SW 1271 (cell line): Measurements from ENCODE around the gene SYNRG.
"Not testable (repeated sequence)": the region's sequence is repeated elsewhere in the genome, so short reads cannot be mapped to it uniquely, and the experiment has no call there.

Source experiments
- DNase-seq, 2 experiments: peaks; one replicate each; lab custom pipeline; 2025; lab: John Stamatoyannopoulos, UW

Gene SYNRG

DNA sequence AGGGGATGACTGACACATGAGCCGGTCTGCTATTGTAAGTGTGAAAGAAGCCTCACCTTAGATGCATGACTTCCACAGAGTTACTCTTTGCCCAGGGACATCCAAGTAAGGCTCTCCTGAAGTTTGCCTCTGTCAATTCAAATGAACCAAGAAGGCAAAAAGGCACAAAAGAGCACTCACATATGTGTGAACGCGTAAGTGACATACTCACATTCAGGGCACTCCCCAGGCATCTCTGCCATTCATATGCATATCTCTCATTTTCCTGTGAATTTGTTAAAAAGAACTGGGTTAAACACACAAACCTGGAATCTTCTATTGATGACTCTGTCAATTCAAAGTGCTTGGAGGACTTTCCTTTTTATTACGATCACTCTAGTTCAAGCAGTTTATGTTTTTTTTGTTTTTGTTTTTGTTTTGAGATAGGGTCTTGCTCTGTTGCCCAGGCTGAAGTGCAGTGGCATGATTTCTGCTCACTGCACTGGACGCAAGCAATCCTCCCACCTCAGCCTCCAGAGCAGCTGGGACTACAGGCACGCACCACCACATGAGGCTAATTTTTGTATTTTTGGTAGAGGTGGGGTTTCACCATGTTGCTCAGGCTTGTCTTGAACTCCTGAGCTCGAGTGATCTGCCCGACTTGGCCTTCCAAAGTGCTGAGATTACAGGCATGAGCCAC lies 70.1 kb downstream of the SYNRG start:
- DNase-seq, result no peak

DNA sequence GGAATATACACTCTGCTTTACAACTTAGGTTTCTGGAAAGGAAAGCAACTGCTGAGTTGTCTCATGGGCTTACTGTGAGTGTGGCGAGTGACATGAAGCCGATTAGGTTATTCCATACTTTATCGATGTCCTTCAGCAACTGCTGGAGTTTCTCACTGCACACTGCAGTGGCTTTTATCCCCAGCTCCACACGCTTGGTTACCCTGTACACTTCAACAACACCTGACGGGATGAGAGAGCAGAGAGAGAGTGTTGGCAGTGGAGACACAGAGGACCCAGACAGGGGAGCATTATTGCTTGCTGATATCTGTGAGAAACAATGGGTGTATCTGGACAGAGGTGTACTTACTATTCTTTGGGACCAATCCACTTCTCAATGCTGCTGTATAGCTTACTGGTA lies 73.3 kb downstream of the SYNRG start:
- no peak for DNase-seq

DNA sequence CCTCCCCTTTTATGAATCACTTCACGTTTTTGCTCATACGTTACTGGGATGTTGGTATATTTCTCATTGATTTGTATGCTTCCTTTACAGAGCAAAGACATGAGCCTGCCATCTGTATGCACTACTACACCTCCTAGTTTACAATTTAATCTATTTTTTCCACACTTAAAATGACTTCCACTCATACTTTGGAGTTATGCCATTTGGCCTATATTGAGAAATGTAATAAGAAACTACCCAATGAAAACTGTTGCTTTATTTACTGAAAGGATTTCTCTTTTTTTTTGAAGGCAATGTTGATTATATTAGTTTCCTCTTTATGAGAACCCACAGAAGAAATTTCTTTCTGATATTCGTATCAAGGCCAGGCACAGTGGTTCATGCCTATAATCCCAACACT lies 76.5 kb downstream of the SYNRG start:
- no peak for DNase-seq

DNA sequence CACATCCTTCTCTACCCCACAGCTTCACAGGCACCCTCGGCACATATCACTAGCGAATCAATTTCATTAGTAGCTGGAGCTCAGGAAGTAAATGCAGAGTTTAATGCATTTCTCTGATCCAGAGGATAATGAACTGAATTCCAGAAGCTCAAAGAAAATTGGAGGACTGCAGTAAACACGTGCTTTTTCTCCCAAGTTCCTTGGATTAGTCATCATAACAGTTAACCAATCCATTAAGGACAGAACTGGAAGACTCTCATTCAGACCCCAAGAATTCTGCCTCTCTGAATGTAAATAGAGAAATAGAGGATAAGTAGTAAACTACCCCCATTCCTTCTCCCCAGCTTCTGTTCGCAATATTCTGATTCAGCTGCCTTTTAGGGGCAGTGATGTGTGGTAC lies 78.8 kb downstream of the SYNRG start:
- no peak for DNase-seq

DNA sequence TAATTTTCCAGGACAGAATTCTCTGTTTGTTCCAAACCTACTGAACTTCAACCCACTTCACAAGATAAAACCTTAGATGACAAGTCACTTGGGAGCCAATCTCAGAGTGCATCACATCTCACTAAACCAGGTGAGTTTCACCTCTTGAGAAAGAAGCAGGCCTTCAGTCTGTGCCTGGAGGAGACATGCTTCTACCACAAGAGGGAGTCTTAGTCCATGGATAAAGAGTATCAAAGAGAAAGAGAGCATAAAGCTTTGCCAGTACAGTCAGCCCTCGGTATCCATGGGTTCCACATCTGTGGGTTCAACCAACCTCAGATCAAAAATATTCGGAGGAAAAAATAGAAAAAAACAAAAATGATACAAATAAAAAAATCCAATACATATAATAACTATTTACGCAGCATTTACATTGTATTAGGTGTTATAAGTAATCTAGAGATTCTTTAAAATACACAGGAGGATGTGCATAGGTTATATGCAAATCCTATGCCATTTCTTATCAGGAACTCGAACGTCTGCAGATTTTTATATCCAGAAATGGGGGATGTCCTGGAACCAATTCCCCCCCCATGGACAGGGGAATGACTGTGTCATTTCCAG lies 81.9 kb downstream of the SYNRG start:
- peak; percentile 29 to 61 for DNase-seq

DNA sequence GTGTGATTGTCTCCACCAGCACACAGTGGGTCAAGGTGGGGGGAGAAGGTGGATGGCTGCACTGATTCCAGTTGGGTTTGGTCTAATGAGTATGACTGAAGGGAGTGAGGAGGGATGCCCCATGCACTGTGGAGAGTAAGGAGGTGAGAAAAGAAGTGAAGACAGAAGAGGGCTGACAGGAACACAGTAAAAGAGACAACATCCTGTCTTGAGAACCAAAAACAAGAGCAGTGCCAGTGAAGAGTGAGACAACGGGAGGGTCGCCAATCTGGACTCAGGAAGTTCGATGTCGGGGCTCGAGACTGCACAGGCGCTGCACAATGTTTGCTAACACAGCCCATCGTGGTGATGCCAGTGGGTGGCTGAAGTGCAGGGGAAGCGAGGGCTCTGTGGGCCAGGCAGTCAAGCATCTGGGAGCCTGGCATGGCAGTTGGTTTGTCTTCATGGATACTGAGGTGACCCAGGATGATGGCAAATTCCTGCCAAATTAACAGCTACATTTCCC lies 85.5 kb downstream of the SYNRG start:
- DNase-seq, result no peak

DNA sequence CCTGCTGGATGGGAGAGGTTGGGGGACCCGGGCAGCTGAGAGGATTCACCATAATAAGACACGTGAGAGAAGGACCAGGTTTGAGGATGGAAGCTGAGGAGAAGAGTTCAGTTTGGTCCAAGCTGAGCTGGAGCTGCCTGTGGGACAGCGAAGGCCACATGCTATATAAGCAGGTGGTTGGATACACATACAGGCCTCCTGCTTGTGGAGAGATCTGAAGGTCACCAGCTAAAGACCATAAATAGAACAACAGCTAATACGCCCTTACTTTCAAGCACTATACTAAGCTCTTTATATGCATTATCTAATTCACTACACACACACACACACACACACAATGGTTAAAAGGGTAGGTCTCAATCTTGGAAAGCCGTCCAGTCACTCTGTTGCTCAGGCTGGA lies 87.4 kb downstream of the SYNRG start:
- no peak for DNase-seq

DNA sequence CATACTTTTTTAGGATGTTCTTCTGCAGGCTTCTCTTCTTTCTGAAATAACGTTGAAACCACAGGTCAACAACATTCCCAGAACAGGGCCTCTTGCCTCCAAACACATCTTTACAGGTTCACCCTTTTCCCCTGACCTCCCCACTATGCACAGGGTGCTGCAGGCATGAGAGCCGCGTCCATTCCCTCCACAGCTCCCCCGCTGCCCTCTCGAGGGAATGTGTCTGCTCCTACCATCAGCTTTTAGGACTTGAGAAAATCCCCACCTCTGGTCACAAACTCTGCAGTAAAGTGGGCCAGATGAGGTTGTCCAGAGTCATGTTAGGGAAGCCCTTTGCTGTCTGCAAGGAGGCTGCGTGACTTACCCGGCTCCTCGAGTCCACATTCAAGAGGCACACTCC lies 89.0 kb downstream of the SYNRG start:
- no peak for DNase-seq

DNA sequence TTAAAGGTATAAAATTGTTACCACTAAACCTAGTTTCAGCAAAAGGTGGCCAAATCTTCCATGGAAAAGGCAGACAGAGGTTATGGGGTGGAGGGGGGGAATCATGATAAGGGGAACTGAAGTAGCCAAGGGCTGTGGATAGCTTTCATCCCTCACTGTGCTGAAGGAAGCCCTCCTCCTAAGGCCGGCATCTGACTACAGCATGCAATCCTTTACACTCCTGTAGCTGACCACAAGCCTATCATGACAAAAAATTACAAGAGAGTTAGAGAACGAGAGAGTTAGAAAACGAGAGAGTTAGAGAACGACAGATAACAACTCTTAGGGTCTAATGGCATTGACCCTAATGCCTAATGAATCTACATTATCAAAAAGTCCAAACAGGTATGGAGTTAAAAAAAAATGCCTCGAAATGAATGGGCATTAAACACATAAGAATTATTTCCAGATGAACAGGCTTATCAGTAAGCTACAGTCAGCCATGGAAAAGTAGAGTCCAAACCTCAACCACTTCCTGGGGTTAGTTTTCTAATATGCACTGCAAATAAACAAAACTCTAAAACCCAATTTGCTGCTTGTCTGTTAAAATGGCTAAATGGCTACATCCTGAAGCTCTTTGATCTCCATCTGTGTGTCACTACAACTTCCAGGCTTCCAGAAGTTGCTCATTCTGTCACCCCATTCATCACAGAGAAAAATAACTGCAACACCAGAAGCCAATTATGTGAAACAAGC lies 89.8 kb downstream of the SYNRG start:
- no peak for DNase-seq

DNA sequence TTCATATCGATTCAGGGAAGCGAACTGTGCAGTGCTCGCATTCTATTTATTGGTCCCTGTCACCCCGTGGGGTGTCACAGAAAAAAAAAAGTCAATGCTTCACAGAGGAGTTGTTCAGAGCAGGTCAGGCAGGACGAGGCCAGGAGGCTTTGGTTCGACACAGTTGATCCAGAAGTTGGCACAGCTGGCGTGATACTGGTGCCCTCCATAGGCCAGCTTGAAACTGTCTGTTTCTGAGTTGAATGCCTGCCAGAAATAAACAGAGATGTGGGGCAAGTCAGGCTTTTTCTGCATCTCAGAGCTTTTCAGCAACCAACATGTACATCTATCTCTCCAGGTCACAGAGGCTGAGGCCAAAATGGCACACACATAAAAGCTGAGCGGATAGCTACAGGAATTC lies 90.4 kb downstream of the SYNRG start:
- no peak for DNase-seq

DNA sequence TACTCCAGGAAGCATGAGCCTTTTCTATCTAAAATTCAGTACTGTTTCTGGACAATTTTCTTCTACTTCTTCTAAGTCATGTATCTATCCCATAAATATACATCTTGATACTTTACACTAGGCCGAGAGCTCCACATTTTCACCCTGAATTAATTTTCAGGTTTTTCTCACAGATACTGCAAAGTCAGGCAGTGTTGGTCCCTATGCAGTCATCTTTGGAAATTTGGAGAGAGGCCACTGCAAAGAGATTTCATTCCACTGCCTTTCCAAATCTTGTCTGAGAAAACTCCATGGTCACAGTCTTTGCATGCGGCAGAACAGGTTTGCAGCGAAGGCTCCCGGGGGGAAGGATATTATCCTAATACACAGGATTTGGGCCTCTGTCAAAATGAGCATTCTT lies 91.3 kb downstream of the SYNRG start:
- DNase-seq, result no peak

DNA sequence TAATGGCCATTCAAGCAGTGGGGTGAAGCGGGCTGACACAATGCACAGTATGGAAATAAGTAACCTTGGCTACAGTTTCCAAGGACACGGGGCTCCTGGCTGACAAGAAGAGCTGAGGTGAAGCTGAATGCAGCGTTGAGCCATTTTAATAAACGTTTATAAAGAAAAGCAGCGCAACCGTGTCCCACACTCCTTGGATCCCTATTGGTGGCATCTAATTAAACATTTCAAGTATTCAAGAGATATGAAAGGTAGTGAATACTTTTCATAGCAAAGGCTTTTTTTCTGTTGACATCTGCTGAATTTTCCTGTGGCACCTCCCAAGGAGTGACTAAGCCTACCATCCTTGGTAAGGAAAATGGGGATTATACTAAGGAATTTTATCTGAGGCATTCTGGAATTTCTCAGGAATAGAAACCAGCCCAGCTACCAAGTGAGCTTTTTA lies 93.1 kb downstream of the SYNRG start:
- DNase-seq, result no peak

DNA sequence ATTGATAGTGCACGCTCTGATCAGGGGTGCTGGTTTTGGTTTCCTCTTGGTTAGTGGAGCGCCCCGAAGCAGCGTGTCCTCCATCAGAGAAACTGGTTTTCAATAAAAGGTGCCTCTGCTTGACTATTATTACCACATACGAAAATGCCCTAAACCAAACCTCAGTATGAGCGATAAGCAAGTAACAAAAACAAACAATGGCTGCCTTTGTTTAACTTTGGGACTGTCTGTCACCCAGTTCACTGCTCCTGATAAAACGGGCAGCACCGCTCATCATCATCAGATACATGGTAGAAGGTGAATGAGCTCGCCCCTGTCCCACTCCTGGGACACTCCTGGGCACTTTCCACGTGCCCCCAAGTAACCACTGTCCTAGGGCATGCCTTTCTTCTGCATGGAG lies 95.5 kb downstream of the SYNRG start:
- no peak for DNase-seq

DNA sequence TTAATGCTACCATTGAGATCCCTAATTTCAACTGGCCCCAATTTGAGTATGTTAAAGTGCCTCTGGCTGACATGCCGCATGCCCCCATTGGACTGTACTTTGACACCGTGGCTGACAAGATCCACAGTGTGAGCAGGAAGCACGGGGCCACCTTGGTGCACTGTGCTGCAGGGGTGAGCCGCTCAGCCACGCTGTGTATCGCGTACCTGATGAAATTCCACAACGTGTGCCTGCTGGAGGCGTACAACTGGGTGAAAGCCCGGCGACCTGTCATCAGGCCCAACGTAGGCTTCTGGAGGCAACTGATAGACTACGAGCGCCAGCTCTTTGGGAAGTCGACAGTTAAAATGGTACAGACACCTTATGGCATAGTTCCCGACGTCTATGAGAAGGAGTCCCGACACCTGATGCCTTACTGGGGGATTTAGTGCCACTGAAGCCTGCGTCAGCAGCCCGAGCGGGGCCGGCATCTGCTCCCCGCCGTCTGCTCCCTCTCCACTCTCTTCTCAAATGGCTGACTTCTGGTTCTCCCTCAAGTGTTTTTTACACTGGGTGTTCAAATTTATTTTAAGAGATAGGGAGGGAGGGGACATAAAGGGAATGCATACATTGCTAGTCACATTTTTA lies 96.7 kb downstream of the SYNRG start:
- DNase-seq, result no peak

DNA sequence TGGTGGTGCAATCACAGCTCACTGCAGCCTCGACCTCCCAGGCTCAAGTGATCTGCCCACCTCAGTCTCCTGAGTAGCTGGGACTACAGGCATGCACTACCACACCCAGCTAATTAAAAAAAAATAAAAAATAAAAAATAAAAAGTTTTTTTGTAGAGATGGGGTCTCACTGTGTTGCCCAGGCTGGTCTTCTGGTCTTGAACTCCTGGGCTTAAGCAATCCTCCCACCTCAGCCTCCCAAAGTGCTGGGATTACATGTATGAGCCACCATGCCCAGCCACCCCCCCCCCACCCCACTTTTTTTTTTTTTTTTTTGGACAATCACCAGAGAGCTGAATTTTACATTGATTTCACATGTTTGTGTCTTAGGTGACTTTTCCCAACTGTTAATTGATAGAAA lies 97.6 kb downstream of the SYNRG start:
- DNase-seq, result not testable (repeated sequence)

DNA sequence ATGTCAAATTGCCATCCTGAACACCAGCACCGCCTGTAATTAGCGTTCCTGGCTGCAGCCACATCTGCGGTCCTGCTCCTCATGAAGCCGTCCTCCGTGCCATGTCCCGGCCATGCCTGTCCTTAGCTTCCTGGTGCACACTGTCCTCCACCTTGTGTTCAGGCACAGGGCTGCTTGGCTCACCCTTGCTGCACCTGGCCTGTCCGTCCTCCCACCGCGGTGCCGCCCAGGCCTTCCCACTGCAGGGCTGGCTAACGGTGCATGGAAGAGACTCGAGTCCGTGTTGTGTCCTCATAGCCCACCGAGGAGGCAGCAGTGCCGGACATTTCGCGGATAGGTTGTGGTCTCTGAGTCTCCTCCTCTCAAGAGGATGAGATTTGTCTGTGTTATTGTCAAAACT lies 99.2 kb downstream of the SYNRG start:
- no peak for DNase-seq

DNA sequence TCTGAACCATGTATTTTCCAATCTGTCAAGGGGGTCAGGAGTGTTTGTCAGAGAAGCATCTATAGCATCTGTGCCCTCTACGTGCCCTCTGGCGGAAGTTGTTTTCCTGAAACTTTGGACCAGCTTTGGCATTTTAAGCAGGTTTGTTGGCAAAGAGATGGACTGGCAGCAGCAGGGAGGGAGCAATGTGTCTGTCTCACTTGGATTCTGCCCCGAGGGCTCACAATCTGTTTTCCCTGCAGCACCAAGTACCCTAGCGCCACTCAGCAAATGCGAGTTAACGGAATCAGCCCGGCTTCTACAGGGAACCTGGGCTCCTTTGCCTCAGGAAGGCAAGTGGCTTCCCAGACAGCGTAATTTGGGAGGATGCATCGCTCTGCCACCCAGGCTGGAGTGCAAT lies 102.1 kb downstream of the SYNRG start:
- no peak for DNase-seq

DNA sequence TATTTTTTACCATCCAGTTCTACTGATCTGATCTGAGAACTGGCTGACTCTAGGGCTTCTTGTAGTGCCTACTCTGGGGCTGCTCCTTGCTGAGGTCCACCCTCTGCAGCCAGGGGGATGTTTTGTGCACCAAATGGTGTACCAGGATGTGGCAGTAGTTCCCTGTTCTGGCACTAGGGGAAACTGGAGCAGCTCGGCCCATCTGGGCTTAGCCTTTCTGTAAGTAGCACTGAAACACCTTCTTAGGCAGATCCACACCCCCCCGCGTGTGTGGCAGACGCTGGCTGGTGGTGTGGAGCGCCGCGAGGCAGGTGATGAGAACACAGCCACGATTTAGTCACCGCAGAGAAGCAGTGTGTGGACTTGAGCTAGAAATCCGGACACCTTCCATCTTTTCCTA lies 102.5 kb downstream of the SYNRG start:
- DNase-seq, result peak; percentile 26 to 44

DNA sequence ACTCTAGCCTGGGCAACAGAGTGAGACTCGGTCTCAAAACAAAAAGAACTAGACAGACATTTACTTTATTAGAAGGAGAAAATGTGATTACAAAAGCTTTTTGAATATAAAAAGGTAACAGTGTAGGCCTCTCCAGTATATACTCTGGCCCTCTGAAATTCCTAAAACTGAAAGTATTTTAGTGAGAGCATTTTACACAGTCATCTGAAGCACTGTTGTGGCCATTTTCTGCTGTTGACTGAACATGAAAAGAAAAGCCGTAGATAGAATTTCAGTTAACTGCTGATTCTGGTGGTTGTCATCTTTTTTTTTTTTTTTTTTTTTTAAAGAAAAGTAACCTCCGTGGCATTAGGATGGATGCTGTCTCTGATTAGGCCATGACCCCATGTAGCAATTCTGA lies 103.9 kb downstream of the SYNRG start:
- DNase-seq, result no peak

DNA sequence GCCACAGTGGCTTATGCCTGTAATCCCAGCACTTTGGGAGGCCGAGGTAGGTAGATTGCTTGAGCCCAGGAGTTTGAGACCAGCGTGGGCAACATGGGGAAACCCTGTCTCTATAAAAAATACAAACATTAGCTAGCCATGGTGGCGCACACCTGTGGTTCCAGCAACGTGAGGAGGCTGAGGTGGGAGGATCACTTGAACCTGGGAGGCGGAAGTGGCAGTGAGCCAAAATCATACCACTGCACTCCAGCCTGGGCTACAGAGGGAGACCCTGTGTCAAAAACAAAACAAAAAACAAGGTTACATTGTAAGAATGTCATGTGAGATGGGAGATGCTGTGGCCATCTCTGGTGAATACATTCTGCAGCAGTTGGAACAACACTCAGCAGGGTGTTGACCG lies 106.1 kb downstream of the SYNRG start:
- DNase-seq, result no peak

DNA sequence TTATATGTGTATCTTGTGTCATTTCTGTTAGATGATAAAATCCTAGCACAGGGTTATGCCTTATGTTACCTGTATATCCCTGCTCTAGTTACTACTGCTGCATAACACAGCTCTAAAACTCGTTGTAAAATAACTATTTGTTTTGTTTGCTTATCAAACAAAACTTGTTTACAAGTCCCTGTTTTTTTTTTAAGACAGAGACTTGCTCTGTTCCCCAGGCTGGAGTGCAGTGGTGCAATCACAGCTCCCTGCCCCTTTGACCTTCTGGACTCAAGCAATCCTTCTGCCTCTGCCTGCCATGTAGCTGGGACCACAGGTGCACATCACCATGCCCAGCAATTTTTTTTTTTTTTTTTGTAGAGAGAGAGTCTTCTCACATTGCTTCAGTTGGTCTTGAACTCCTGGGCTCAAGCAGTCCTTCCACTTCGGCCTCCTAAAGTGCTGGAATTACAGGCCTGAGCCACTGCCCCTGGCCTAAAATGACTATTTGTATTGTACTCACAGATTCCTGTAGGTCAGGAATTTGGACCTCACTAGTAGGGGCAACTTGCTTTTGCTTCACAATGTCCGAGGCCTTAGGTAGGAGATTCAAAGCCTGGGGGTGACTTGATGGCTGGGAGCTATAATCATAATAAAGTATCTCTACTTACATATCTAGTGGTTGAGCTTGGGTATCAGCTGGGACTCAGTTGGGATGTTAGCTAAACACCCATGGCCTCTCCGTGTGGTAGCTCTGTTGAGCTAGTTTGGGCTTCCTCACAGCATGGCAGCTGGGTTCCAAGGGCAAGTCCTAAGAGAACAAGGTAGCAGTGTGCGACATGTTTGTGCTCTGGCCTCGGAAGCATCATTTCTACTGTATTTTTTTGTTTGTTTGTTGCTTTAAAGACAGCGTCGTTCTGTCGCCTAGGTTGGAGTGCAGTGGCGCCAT lies 106.9 kb downstream of the SYNRG start:
- no peak for DNase-seq

DNA sequence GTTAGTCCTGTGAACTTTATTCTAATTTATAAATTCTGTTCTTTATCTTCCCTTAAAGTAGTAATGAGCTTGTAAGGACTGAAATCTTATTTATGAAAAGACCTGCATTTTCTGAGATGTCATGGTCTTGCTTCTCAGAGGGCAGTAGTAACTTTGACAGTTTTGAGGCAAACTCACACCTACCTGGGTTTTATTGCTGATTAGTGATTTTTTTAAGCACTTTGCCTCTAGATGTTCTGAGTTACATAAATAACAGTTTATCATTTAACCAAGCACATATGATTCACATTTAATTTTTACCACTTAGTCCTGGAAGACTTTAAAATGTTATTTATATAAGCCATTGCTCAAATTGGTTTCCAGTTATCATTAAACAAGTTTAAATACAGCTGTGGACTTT lies 108.8 kb downstream of the SYNRG start:
- DNase-seq, result no peak
